ENCODE data around the gene HMCES. TPM values are rescaled to one million over a fixed set of nuclear protein-coding genes. Genes with fewer than 3 reads are reported as not detected.
"Not testable (repeated sequence)": the region's sequence is repeated elsewhere in the genome, so short reads cannot be mapped to it uniquely, and the experiment has no call there.

HMCES gene
- total RNA-seq, 1 donor from 2014 or later = 27.9 TPM

GRCh38 chr3:129346695-129347457 lies 68.2 kb downstream of the HMCES start:
- no peak for DNase-seq (ENCODE audit: low read depth, low spot score)

DNA sequence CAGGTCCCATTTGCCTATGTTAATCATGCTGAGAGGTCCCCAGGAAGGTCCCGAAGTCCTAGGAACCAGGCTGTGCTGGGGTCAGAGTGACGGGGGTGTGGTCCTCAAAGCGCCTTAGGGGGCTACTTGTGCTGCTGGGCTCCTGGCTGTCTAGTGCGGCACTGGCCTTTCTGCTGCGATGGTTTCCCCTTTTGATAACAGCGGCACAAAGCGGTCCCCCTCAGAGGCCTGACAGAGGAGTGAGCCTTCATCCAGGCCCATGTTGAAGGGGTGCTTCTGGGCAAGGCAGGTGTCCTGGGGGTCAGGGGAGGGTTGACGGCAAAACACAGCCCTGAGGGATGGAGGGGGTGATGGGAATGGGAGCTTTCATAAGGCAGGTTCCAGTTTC lies 68.8 kb downstream of the HMCES start:
- DNase-seq (ENCODE audit: low read depth, low spot score) = no peak

DNA sequence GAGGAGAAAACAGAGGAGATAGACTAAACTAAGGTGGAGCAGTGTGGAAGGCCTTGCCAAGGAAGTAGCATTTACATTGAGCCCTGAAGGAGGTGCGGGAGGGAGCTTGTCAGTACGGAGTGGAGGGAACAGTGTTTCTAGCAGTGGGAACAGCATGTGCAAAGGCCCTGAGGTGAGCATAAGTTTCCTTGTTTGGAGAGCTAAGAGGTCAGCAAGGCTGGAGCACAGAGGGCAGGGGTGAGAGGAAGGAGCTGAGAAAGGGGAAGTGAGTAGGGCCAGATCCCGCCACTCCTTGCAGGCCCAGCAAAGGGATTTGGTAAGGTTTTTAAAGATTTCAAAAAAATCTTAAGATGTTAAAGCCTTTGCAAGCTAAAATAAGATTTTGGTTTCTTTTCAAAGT lies 70.1 kb downstream of the HMCES start:
- DNase-seq (ENCODE audit: low read depth, low spot score) = no peak

DNA sequence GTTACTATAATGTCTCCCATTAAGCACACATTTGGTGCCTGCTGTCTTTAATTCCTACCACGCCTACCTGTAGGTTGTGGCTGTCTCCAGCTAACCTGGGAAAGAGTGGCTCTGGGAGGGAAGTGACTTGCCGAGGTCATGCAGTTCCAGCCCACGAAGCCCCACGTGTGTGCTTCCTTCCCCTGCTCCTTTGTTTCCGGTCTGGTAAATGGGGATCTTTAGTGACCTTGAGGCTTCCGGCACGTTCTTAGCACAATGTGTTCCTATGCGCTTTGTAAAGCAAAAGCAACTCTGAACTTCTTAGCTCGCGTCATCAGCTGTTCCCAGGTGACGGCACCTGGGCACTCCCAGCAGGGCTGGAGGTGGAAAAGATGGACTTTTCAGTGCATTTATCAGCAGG lies 70.5 kb downstream of the HMCES start:
- DNase-seq (ENCODE audit: low read depth, low spot score) = not testable (repeated sequence)

GRCh38 chr3:129349791-129350190 lies 71.1 kb downstream of the HMCES start:
- no peak for DNase-seq (ENCODE audit: low read depth, low spot score)

DNA sequence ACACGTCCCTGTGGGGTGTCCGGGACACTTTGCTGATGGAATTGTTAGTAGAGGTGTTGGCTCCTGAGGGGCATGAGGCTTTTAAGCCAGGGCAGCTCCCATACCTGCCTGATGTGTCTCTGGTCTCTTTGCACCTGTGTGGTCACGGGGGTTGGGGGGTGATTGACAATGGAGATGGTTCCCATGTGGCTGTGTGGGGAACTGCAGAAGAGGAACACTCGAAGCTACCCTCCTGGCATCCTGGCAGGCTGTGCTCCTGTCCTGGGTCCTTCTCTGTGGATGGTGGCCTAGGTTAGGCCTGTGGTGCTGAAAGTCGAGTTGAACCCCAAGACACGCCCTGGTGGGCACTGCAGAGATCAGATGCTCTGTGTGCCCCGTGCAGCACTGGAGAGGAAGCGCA lies 73.4 kb downstream of the HMCES start:
- no peak for DNase-seq (ENCODE audit: low read depth, low spot score)

DNA sequence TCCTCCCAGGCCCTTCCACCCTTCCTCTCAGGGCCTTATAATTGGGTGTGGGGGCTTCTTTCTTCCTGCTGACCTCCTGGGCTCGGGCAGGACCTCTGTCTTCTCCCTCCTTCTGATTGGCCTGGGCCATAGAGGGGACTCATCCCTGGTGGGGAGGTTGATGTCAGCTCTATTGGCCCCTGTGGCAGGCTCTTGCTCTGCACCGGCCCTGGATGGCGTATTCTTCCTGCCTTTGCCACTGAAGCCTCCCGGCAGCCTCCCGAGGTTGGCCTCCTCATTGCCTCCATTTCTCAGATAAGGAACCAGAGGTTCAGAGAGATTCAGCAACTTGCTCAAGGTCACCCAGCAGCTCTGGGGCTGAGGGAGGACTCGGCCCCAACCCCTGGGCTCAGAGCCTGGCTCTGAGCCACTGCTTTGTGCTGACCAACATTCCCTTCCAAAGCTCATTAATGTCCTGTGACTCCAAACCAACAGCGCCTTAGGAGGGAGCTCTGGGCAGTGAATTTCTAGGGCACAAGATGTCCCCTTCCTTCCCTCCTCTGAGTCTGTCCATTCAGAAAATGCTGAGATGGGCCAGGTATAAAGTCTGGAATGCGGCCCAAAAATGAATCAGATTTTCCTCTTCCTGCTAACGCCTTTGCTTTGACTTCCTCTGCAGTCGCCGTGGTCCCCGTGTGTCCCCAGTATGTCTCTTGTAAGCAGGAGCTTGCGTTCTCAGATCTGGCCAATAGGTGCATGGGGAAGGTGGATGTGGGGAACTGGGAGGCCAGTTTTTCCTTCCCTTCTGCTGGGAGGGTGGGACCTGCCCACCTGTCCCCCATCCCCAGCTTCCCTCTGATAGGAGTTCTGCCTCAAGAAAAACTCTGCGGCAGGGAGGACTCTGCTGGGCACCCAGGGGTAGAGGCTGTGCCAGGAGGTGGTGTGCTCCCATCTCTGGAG lies 74.2 kb downstream of the HMCES start:
- DNase-seq (ENCODE audit: low read depth, low spot score) = peak; percentile 5

DNA sequence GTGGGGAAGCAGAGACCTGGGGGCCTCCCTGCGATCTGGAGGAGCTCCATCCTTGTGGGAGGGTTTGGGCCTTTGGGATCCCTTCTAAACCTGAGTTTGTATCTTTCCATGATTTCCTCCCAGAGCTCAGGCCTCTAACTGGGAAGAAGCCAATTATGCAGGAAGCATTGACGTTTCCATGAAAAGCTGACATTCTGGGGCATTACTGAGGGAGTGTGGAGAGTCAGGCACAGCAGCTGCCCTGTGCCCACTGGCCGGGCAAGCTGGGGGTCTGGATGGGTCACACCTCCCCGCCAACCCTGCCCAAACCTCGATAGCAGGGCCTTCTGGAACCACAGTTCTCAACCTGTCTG lies 74.9 kb downstream of the HMCES start:
- no peak for DNase-seq (ENCODE audit: low read depth, low spot score)

Other genes with a start within 250 kb of the HMCES start
- not detected in 2 replicates for gene GP9, start 218.1 kb upstream of the HMCES start, total RNA-seq
- 27.7 and 29.4 TPM in 2 replicates for gene RAB43, start 157.1 kb upstream of the HMCES start, total RNA-seq
- 47.2 and 52.9 TPM in 2 replicates for gene ISY1, start 117.8 kb upstream of the HMCES start, total RNA-seq
- gene CNBP, start 95.0 kb upstream of the HMCES start, total RNA-seq = 223 and 313 TPM in 2 replicates
- gene COPG1, start 29.3 kb upstream of the HMCES start, total RNA-seq = 247 and 274 TPM in 2 replicates
- under 0.01 TPM in 1 of 2 replicates, not detected in the other for gene EFCAB12, start 149.8 kb downstream of the HMCES start, total RNA-seq
- gene MBD4, start 161.1 kb downstream of the HMCES start, total RNA-seq = 20.0 and 29.6 TPM in 2 replicates
- gene IFT122, start 161.4 kb downstream of the HMCES start, total RNA-seq = 22.0 and 26.7 TPM in 2 replicates
- gene RHO, start 249.8 kb downstream of the HMCES start, total RNA-seq = not detected in 2 replicates